ENCODE data around the gene CPPED1.

GRCh38 chr16:12752159-12752558 is 51.5 kb downstream of the CPPED1 start:
- TF ChIP-seq CTCF (IDR thresholded peaks at IDR 0.05; ENCODE audit: low read depth, low read length) (no peak), MAX (IDR thresholded peaks at IDR 0.05; ENCODE audit: low read depth, low read length) (no peak)
